ENCODE results near the gene EHD1.

DNA sequence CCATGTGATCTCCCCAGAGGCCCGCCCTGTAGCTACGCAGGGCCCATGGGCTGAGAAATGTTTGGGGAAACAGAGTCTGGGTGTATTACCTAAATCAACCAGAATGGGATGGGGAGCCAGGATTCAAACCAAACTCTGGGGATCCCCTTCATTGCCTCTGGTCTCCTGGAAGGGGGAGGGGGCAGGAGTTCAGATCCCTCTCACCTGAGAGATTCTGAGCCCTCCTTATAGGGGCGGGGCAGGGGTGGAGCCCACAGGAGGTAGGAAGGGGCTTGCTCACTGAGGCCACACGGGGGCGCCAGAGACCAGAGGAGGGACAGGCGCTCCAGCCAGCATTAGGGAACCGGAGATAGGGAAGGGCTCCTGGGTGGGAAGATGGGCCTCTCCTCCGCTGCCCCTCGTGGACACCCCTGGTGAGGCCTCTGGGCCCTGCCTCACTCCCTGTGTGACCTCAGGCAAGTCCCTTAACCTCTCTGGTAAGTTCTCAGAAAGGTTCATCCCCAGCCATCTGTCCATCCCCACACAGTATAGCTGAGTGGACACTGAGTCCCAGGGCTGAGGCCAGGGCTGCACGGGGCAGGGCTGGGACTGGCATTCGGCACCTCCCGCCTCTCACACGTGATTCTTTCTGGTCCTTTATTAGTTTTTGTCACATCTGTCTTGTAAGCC lies 31.3 kb downstream of the EHD1 start:
- TF ChIP-seq, protein P1, sequence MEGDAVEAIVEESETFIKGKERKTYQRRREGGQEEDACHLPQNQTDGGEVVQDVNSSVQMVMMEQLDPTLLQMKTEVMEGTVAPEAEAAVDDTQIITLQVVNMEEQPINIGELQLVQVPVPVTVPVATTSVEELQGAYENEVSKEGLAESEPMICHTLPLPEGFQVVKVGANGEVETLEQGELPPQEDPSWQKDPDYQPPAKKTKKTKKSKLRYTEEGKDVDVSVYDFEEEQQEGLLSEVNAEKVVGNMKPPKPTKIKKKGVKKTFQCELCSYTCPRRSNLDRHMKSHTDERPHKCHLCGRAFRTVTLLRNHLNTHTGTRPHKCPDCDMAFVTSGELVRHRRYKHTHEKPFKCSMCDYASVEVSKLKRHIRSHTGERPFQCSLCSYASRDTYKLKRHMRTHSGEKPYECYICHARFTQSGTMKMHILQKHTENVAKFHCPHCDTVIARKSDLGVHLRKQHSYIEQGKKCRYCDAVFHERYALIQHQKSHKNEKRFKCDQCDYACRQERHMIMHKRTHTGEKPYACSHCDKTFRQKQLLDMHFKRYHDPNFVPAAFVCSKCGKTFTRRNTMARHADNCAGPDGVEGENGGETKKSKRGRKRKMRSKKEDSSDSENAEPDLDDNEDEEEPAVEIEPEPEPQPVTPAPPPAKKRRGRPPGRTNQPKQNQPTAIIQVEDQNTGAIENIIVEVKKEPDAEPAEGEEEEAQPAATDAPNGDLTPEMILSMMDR (IDR thresholded peaks at IDR 0.05), result peak; percentile 96 to 99 (median 98)
- TF ChIP-seq POLR2A (IDR thresholded peaks at IDR 0.05), result no peak
